Osteocyte (in vitro differentiated cells): ENCODE data around the gene ZNF185. TPM values are rescaled to one million over a fixed set of nuclear protein-coding genes. Genes with fewer than 3 reads are reported as not detected.

Experiments used
- DNase-seq: peaks from one replicate; pipeline ENCODE4 v3.0.0; 2021; ENCODE audit warnings: mixed read lengths; ENCODE audit not compliant: unreplicated experiment; ENCODE audit errors: extremely low spot score
- H3K27ac Mint-ChIP-seq: one replicate; pipeline ENCODE4 v1.8.0; 2021; ENCODE audit warnings: mild to moderate bottlenecking, mixed read lengths; ENCODE audit not compliant: unreplicated experiment
- H3K27me3 Mint-ChIP-seq: one replicate; pipeline ENCODE4 v1.8.0; 2021; ENCODE audit warnings: mixed read lengths; ENCODE audit not compliant: unreplicated experiment
- H3K36me3 Mint-ChIP-seq: one replicate; pipeline ENCODE4 v1.8.0; 2021; ENCODE audit warnings: mixed read lengths; ENCODE audit not compliant: unreplicated experiment
- H3K4me1 Mint-ChIP-seq: one replicate; pipeline ENCODE4 v1.8.0; 2021; ENCODE audit warnings: mixed read lengths; ENCODE audit not compliant: unreplicated experiment
- H3K4me3 Mint-ChIP-seq: one replicate; pipeline ENCODE4 v1.8.0; 2021; ENCODE audit warnings: mild to moderate bottlenecking, moderate library complexity, mixed read lengths; ENCODE audit not compliant: unreplicated experiment
- H3K9me3 Mint-ChIP-seq: one replicate; pipeline ENCODE4 v1.8.0; 2021; ENCODE audit warnings: mixed read lengths; ENCODE audit not compliant: unreplicated experiment
- total RNA-seq: library from RNA; stranded (reverse); gene quantifications from 2 replicates; pipeline ENCODE4 v1.2.1, GENCODE V29; 2021
- TF ChIP-seq, protein P1 (sequence below): fragments of 200-600 bp; sonication (generic); IDR thresholded peaks from 2 replicates; pipeline ENCODE4 v1.5.0; 2021; ENCODE audit warnings: antibody characterized with exemption, mild to moderate bottlenecking, moderate library complexity

ZNF185 gene
- total RNA-seq, 1 donor from 2014 or later, result 8.0 TPM

DNA sequence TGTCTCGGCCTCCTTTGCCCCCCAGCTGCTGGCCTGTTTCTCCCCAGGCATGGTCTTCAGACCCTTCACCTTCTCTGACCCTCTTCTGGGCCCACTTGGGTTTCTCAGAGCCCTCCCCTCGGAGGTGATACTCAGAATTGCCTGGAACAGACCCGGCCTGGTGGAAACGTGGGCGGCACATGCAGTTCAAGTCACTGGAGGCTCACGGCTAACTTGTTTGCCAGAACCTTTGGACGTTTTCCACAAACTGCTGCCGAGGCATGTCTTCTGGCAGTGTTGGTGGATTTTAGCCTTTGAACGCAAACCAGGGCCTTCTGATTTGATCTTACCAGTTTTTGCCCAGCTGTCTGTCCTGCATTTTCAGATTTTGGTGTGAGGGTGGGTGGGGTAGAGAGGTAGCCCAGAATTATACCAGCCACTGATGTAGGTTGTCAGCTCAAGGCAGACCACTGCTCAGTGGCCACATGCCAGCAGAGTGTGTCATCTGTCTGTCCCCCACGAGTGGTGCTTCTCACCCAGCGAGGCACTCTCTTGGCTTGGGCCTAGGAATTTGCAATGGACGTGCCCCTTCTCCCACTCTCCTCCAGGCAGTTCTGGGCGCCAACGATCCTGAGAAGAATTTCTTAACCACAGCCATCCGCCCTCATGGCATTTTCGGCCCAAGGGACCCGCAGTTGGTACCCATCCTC lies 32.5 kb upstream of the ZNF185 start:
- TF ChIP-seq, protein P1, sequence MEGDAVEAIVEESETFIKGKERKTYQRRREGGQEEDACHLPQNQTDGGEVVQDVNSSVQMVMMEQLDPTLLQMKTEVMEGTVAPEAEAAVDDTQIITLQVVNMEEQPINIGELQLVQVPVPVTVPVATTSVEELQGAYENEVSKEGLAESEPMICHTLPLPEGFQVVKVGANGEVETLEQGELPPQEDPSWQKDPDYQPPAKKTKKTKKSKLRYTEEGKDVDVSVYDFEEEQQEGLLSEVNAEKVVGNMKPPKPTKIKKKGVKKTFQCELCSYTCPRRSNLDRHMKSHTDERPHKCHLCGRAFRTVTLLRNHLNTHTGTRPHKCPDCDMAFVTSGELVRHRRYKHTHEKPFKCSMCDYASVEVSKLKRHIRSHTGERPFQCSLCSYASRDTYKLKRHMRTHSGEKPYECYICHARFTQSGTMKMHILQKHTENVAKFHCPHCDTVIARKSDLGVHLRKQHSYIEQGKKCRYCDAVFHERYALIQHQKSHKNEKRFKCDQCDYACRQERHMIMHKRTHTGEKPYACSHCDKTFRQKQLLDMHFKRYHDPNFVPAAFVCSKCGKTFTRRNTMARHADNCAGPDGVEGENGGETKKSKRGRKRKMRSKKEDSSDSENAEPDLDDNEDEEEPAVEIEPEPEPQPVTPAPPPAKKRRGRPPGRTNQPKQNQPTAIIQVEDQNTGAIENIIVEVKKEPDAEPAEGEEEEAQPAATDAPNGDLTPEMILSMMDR, result no peak
- no peak overlapping the region for H3K27ac Mint-ChIP-seq
- DNase-seq, result no peak
- H3K36me3 Mint-ChIP-seq, result peaks cover 10% of the 10 kb centered on the region
- no peak overlapping the region for H3K4me3 Mint-ChIP-seq
- peaks cover 5% of the 10 kb centered on the region for H3K9me3 Mint-ChIP-seq
- H3K27me3 Mint-ChIP-seq, result no peaks in the 10 kb centered on the region
- no peaks in the 10 kb centered on the region for H3K4me1 Mint-ChIP-seq

DNA sequence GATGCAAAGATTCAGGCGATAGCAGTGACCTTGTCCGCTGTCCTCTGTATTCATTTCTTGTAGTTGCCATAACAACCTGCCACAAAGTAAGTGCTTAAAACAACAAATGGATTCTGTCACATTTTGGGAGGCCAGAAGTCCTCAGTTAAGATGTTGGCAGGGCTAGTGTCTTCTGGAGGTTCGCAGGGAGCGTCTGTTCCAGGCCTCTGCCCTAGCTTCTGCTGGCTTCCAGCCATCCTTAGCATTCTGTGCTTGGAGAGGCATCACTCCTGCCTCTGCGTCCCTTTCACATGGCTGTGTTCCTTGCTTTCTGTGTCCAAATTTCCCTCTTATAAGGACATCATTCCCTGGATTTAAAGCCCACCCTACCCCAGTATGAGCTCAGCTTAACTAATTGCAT lies 31.5 kb upstream of the ZNF185 start:
- Mint-ChIP-seq H3K4me1 (no peaks in the 10 kb centered on the region), H3K27ac (no peak overlapping the region), H3K27me3 (no peaks in the 10 kb centered on the region), H3K9me3 (peaks cover 5% of the 10 kb centered on the region), H3K4me3 (no peak overlapping the region), H3K36me3 (peaks cover 8% of the 10 kb centered on the region)
- no peak for DNase-seq
- TF ChIP-seq, protein P1, result no peak

DNA sequence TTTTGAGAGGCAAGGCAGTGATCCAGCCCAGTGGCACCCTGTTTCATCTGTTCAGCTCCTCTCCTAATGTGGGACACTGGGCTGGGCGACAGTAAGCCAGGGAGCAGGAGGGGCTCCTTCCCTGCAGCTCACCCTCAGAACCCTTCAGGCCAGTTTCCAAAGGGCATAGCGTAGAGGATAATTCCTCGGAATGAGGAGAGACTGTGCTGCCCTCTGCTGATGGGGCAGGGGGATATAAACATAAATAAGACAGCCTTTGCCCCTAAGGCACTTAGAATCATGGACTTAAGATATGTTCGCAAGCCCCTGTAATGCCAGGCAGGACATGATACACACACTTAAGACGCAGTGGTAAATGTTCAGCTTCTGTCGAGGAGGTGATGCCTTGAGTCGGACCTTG lies 27.9 kb upstream of the ZNF185 start:
- TF ChIP-seq, protein P1, result no peak
- H3K9me3 Mint-ChIP-seq, result no peaks in the 10 kb centered on the region
- no peak overlapping the region for H3K27ac Mint-ChIP-seq
- H3K27me3 Mint-ChIP-seq, result no peaks in the 10 kb centered on the region
- peaks cover 5% of the 10 kb centered on the region for H3K36me3 Mint-ChIP-seq
- H3K4me3 Mint-ChIP-seq, result no peak overlapping the region
- H3K4me1 Mint-ChIP-seq, result no peaks in the 10 kb centered on the region
- DNase-seq, result no peak

DNA sequence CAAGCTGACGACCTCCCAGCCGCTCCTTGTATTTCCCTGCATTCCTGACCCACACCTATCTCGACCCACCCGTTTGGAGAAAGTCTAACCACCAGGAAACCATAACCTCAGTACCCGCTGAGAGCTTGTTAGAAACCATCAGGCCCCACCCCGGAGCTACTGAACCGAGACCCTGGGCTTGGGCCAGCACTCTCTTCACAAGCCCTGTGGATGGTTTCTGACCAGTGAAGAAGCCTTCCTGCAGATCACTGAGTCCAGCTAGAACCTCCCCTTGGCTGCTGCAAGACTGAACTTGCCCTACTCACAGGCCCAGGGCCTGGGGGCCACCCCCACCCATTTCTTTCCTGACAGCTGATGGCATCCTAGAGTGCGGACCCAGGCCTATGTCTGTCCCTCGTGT lies 26.6 kb upstream of the ZNF185 start:
- Mint-ChIP-seq H3K27me3 (no peaks in the 10 kb centered on the region), H3K27ac (no peak overlapping the region), H3K36me3 (peaks cover 5% of the 10 kb centered on the region), H3K9me3 (no peaks in the 10 kb centered on the region), H3K4me1 (no peaks in the 10 kb centered on the region), H3K4me3 (no peak overlapping the region)
- DNase-seq, result no peak
- TF ChIP-seq, protein P1, result no peak

DNA sequence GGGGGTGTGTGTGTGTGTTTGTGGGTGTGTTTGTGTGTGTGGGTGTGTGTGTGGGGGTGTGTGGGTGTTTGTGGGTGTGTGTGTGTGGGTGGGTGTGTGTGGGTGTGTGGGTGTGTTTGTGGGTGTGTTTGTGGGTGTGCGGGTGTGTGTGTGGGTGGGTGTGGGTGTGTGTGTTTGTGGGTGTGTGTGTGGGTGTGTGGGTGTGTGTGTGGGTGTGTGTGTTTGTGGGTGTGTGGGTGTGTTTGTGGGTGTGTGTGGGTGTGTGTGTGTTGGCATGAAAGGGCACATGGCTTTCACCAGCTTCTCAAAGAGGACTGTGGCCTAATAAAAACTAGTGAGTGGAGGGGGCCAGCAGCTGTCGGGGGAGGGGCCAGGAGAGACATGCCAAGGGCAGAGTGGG lies 25.3 kb upstream of the ZNF185 start:
- peaks cover 5% of the 10 kb centered on the region for H3K36me3 Mint-ChIP-seq
- no peaks in the 10 kb centered on the region for H3K4me1 Mint-ChIP-seq
- no peaks in the 10 kb centered on the region for H3K27me3 Mint-ChIP-seq
- TF ChIP-seq, protein P1, result no peak
- no peak overlapping the region for H3K27ac Mint-ChIP-seq
- peaks cover 5% of the 10 kb centered on the region for H3K9me3 Mint-ChIP-seq
- no peak overlapping the region for H3K4me3 Mint-ChIP-seq
- DNase-seq, result no peak
